RWPE1 (cell line): ENCODE results near the gene MT1A.

ENCODE experiments used
- CTCF ChIA-PET: fragments of 350-600 bp; sonication (Branson Sonifier 250); formaldehyde crosslinking; extraction: SDS; loops from one replicate; lab custom pipeline; 2021; lab: Yijun Ruan, JAX
- POLR2A ChIA-PET: fragments of 400-600 bp; formaldehyde crosslinking; extraction: SDS; loops from one replicate; lab custom pipeline; 2020; ENCODE audit warnings: antibody characterized with exemption; ENCODE audit not compliant: low non-redundant PET; lab: Yijun Ruan, JAX
- DNase-seq: peaks from one replicate; pipeline ENCODE4 v3.0.0; 2012; ENCODE audit warnings: low spot score
- H3K27ac ChIP-seq: fragments of 450-650 bp; 2 replicates; pipeline ENCODE4 v1.5.1; 2017
- CTCF ChIP-seq: fragments of 450-650 bp; conservative IDR thresholded peaks from 2 replicates; pipeline ENCODE4 v1.5.1; 2017; ENCODE audit warnings: low read depth, mild to moderate bottlenecking

MT1A gene

DNA sequence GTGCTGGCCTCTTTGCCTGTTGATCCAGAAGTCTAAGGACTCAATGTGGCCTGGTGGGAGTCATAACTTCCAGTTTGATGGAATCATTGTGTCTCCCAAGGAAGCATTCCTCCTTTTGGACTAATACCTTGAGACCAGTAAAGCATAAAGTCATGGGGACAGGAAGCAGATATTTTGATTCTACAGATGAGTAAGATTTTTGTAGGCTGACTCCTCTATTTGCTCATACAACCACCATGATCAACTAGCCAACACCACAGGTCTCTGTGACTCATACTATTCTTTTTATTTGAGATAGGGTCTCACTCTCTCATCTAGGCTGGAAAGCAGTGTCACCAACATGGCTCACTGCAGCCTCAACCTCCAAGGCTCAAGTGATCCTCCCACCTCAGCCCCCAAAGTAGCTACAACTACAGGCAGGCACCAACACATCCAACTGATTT lies 23.9 kb upstream of the MT1A start:
- no peak for TF ChIP-seq CTCF
- CTCF ChIA-PET, result interaction anchor here (0.7 kb wide), 1 partner anchor 228 kb away, joined by 8 read pairs; no protein-coding TSS in a partner anchor
- peak; percentile 56 for DNase-seq
- peak overlapping the region; percentile 75 for H3K27ac ChIP-seq
- POLR2A ChIA-PET, result interaction anchor here (0.6 kb wide), 1 partner anchor 13 kb away, joined by 3 read pairs; no protein-coding TSS in a partner anchor

- ChIA-PET POLR2A (interaction anchor here (0.6 kb wide), 1 partner anchor 12 kb away, joined by 3 read pairs; no protein-coding TSS in a partner anchor), CTCF (no interaction called here)
- H3K27ac ChIP-seq, result peak overlapping the region; percentile 75
- no peak for TF ChIP-seq CTCF
- DNase-seq, result no peak
Measured at GRCh38 chr16:56615353-56615752, 23.1 kb upstream of the MT1A start.

DNA sequence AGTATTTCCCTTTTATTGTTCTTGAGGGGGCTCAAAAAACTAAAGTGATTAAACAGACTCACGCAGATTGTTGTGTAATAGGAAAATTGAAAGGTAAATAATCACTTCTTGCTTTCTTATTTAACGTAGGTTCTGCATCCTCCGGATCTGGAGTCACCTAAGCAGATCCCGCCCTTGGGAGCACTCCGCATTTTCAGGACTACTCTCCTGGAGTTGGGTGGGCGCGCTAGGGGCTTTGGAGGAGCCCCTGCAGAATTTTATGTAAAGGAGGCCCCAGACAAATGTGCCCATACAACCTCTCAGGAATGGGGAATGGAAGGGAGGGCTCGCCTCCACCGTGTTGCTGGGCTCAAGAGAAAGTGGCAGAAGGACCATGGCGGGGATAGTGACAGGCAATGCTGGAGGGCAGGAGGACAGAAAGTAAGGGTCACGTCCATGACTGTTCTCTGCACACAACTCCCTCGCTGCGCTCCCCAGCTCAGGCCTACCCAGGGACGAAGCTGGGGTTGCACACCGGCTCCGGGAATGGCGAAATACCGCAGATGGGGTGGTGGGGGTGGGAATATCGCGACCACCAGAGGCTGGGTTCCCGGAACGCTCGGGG lies 21.8 kb upstream of the MT1A start:
- CTCF ChIA-PET, result no interaction called here
- 0 out of 2 replicates have a peak overlapping the region, but pooled peaks have one; percentile 26 for H3K27ac ChIP-seq
- TF ChIP-seq CTCF, result no peak
- DNase-seq, result no peak
- POLR2A ChIA-PET, result interaction anchor here (1.0 kb wide), 1 partner anchor 8 kb away, joined by 3 read pairs; the partner anchor contains the start of gene MT2A

GRCh38 chr16:56617212-56618085 lies 21.0 kb upstream of the MT1A start:
- peak overlapping the region; percentile 26; the same call in 1 of the 2 replicates for H3K27ac ChIP-seq
- no peak for DNase-seq
- TF ChIP-seq CTCF, result no peak
- POLR2A ChIA-PET, result interaction anchor here (1.0 kb wide), 1 partner anchor 9 kb away, joined by 3 read pairs; the partner anchor contains the start of gene MT2A
- CTCF ChIA-PET, result no interaction called here

DNA sequence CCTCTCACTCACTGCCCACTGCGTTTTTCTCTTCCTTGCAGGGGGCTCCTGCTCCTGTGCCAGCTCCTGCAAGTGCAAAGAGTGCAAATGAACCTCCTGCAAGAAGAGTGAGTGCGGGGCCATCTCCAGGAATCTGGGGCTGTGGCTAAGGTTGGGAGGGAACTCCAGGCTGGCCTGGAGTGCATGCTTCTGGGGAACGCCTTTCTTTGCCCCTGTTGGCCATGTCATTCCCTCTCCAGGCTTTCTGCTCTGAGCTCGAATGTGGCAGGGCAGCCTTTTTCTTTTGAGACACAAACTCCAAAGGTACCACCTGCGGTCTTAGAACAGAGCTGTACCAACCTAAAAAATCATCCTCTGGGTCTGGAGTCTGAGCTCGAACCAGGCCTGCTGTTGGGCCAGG lies 20.3 kb upstream of the MT1A start:
- POLR2A ChIA-PET, result no interaction called here

More for the DNA sequence above, 20.3 kb upstream of the MT1A start:
- CTCF ChIA-PET, result interaction anchor here (1.1 kb wide), 1 partner anchor 26 kb away, joined by 3 read pairs; no protein-coding TSS in a partner anchor
- H3K27ac ChIP-seq, result peak overlapping the region; percentile 26; the same call in 1 of the 2 replicates
- DNase-seq, result no peak
- no peak for TF ChIP-seq CTCF
